HG03108 (cell line): ENCODE measurements around the gene MRNIP.

Experiments
- ATAC-seq: cut with Tn5 transposase; IDR thresholded peaks from one replicate; pipeline ENCODE4 v1.9.1; 2021; ENCODE audit warnings: moderate library complexity; ENCODE audit not compliant: unreplicated experiment

Gene MRNIP, protein sequence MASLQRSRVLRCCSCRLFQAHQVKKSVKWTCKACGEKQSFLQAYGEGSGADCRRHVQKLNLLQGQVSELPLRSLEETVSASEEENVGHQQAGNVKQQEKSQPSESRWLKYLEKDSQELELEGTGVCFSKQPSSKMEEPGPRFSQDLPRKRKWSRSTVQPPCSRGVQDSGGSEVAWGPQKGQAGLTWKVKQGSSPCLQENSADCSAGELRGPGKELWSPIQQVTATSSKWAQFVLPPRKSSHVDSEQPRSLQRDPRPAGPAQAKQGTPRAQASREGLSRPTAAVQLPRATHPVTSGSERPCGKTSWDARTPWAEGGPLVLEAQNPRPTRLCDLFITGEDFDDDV

GRCh38 chr5:179858586-179859427 lies at the start of gene MRNIP:
Gene MRNIP, minus strand, starts transcription at chr5:179858817. Its CDS starts 21 bp downstream, at chr5:179858796.
- peak; percentile 97 for ATAC-seq

- peak; percentile 78 for ATAC-seq
Measured at GRCh38 chr5:179907556-179908324, 49.1 kb upstream of the MRNIP start, which contains the start of gene TBC1D9B. Gene TBC1D9B, minus strand, starts transcription at chr5:179907897. Its CDS starts 76 bp downstream, at chr5:179907821.

- no peak for ATAC-seq
Measured at GRCh38 chr5:179906795-179907555, 48.4 kb upstream of the MRNIP start.

- no peak for ATAC-seq
Measured at GRCh38 chr5:179906294-179906794, 47.7 kb upstream of the MRNIP start.

GRCh38 chr5:179905161-179905560 lies 46.5 kb upstream of the MRNIP start:
- no peak for ATAC-seq

GRCh38 chr5:179904463-179905160 lies 46.0 kb upstream of the MRNIP start:
- ATAC-seq, result no peak

GRCh38 chr5:179902763-179903158 lies 44.1 kb upstream of the MRNIP start:
- no peak for ATAC-seq

DNA sequence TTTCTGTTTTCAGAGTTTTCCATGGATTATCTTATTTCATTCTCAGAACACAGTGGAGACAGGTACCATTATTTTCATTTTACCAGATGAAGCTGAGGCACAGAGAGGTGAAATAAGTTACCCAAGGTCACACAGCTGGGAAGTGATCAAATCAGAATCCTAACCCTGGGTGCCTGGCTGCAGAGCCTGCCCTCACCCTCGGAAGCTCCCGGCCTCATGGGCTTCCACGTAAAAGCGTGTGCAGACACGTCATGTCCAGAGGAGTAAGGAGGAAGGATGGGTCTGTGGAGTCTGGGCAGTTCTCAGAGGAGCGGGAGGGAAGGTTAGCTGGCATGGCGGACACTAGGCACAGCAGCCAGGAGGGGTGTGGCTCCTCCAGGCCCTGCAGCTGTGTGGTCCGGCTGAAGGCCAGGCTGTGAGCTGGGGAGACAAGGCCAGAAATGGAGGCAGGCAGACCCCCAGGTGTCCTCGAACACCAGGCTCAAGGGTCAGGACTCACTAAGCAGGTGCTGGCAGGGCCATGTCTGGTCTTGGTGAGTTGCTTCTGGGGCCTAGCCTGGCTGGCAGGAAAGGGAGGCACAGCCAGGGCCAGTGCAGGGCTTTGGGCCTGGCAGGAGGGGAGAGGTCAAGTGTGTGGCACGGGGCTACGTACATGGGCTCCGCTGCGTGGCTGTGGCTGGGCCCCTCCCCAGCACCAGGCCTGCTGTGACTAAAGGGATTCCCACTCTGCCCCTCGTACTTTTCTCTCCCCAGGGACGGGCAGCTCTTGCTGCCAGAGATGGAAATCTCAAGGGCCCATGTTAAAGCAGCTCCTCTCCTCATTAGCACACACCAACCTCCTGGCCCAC lies 43.5 kb upstream of the MRNIP start:
- no peak for ATAC-seq

- no peak for ATAC-seq
Measured at GRCh38 chr5:179901462-179901861, 42.8 kb upstream of the MRNIP start.

DNA sequence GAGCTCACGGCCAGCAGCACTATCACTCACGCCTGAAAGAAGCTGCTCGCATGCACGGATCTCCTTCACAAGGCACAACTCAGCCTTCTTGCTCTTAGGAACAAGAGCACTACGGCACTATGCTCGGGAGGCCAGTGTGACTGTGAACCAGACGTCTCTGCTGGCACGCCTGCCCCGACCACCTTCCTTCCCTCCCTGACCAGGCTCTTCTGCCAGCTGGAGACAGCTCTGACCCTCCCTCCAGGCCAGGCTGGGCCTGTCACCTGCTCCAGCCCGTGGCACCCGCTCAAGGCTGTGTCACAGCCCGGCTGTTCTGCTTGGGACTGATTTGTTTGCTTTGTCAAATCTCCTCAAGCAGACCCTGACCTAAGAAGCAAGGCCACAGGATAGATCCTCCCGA lies 42.1 kb upstream of the MRNIP start:
- no peak for ATAC-seq

GRCh38 chr5:179900206-179900605 lies 41.6 kb upstream of the MRNIP start:
- ATAC-seq, result no peak

GRCh38 chr5:179895861-179896260 lies 37.2 kb upstream of the MRNIP start:
- no peak for ATAC-seq

GRCh38 chr5:179893958-179894895 lies 35.6 kb upstream of the MRNIP start:
- no peak for ATAC-seq

GRCh38 chr5:179893076-179893957 lies 34.7 kb upstream of the MRNIP start:
- no peak for ATAC-seq

DNA sequence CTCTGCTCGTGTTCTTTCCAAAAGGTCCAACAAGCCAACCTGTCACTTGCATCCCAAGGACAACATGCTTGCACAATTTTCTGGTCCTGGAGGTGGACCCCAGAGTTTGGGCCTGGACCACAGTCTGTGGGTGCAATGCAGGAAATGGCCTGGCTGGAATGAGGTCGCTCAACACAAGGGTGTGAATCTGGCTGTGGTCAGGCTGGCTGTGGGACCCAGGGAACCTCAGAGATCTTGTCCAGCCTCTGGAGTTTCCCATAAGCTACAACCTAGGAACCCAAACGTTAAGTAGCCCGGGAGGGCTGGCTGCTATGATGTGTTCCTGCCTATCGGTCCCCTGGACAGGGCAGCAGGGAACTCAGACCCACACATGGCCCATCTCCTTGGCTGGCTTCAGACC lies 33.6 kb upstream of the MRNIP start:
- ATAC-seq, result no peak

GRCh38 chr5:179890751-179891682 lies 32.4 kb upstream of the MRNIP start:
- no peak for ATAC-seq
